GM10248 (cell line): Measurements from ENCODE around the gene ZNF57.
"Not testable (repeated sequence)": the region's sequence is repeated elsewhere in the genome, so short reads cannot be mapped to it uniquely, and the experiment has no call there.

Source experiments
- CTCF ChIA-PET: fragments of 300-600 bp; sonication (Branson Sonifier 250); formaldehyde crosslinking; extraction: SDS; loops from one replicate; lab custom pipeline; 2021; ENCODE audit warnings: antibody characterized with exemption; lab: Yijun Ruan, JAX
- POLR2A ChIA-PET: fragments of 350-650 bp; sonication (Branson Sonifier 250); formaldehyde crosslinking; extraction: SDS; loops from one replicate; lab custom pipeline; 2020; ENCODE audit warnings: antibody characterized with exemption; lab: Yijun Ruan, JAX
- DNase-seq: peaks from one replicate; pipeline ENCODE4 v3.0.0; 2012; ENCODE audit errors: extremely low spot score
- TF ChIP-seq, protein P1 (sequence below): IDR thresholded peaks from 2 replicates; pipeline ENCODE4 v1.5.1; 2012; ENCODE audit warnings: mild to moderate bottlenecking, low read depth; ENCODE audit errors: extremely low read depth, missing control alignments, control extremely low read depth

ZNF57 gene

DNA sequence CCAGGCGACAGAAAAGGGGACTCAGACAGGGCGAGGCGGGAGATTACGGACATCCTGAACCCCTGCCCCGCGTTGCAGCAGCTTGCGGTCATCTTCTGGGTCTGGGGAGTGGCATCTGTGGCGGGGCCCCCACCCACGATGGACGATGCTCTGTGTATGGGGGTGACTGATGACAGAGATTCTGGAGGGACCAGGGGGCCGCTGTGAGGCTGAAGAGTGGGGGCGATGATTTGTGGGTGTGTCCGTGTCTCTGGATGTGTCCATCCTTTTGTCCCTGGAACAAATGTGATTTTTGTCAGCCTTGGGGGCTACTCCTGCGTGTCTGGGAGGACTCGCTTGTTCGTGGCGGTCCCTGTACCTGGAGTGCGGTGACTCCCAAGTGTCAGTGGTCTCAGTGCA is 26.3 kb downstream of the ZNF57 start:
- DNase-seq, result no peak
- ChIA-PET CTCF (interaction anchor here (1.1 kb wide), 1 partner anchor 24 kb away, joined by 3 read pairs; no protein-coding TSS in a partner anchor), POLR2A (no interaction called here)
- TF ChIP-seq, protein P1, sequence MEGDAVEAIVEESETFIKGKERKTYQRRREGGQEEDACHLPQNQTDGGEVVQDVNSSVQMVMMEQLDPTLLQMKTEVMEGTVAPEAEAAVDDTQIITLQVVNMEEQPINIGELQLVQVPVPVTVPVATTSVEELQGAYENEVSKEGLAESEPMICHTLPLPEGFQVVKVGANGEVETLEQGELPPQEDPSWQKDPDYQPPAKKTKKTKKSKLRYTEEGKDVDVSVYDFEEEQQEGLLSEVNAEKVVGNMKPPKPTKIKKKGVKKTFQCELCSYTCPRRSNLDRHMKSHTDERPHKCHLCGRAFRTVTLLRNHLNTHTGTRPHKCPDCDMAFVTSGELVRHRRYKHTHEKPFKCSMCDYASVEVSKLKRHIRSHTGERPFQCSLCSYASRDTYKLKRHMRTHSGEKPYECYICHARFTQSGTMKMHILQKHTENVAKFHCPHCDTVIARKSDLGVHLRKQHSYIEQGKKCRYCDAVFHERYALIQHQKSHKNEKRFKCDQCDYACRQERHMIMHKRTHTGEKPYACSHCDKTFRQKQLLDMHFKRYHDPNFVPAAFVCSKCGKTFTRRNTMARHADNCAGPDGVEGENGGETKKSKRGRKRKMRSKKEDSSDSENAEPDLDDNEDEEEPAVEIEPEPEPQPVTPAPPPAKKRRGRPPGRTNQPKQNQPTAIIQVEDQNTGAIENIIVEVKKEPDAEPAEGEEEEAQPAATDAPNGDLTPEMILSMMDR, result no peak

GRCh38 chr19:2933490-2933910 is 32.8 kb downstream of the ZNF57 start:
- TF ChIP-seq, protein P1, result no peak
- ChIA-PET CTCF (no interaction called here), POLR2A (no interaction called here)
- no peak for DNase-seq

- CTCF ChIA-PET, DNase-seq, POLR2A ChIA-PET: not testable (repeated sequence)
Observed at GRCh38 chr19:2935863-2936262, 35.1 kb downstream of the ZNF57 start.

DNA sequence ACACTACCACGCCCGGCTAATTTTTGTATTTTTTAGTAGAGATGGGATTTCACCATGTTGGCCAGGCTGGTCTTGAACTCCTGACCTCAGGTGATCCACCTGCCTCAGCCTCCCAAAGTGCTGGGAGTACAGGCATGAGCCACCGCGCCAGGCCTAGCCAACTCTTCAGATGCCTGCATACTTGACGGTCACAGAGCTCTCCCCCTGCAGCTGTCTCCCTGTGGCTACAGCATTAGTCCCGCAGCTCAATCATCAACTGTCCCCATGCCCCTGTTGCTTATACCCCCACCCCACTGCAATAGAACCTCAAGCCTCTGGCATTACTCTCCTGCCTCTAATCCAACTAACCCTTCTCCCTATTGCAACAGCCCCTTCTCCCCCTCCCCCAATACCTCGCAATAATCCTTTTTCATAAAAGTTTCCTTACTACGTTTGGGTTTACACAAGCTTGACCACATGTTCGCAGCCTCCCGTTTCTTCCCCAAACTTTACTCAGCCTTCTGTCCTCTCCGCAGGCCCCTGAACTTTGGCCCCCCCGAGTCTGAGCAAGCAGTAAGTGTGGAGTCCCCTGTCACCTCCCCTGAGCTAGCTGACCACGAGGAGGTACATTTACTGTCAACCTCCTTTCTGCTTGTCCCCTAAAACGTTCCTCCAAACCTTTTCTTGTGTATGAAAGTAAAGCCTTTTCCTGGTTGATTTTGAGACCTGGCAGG is 42.4 kb downstream of the ZNF57 start:
- ChIA-PET CTCF (interaction anchor here (1.6 to 1.8 kb wide), 2 partner anchors 133 to 295 kb away, joined by 3 read pairs; no protein-coding TSS in a partner anchor), POLR2A (interaction anchor here (0.7 kb wide), 1 partner anchor 32 kb away, joined by 5 read pairs; no protein-coding TSS in a partner anchor)
- no peak for DNase-seq
- TF ChIP-seq, protein P1, result no peak

DNA sequence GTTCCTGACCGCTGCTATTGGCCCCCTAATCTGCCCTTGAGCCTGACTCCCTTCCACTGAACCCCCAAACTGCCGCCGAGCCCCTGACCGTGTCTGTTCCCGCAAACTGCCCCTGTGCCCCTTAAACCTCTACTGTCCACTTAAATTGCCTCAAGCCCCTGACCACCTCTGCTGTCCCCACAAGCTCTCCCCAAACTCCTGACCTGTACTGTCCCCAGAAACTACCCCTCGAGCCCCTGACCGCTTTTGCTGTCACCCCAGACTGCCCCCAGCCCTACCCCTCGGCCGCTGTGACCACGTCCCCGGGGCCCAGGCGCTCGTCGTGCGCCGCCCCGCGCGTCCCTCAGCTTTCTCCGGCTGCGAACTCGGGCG is 43.7 kb downstream of the ZNF57 start:
- TF ChIP-seq, protein P1, result no peak
- ChIA-PET POLR2A (interaction anchor here (0.6 kb wide), 1 partner anchor 95 kb away, joined by 5 read pairs; no protein-coding TSS in a partner anchor), CTCF (no interaction called here)
- no peak for DNase-seq

DNA sequence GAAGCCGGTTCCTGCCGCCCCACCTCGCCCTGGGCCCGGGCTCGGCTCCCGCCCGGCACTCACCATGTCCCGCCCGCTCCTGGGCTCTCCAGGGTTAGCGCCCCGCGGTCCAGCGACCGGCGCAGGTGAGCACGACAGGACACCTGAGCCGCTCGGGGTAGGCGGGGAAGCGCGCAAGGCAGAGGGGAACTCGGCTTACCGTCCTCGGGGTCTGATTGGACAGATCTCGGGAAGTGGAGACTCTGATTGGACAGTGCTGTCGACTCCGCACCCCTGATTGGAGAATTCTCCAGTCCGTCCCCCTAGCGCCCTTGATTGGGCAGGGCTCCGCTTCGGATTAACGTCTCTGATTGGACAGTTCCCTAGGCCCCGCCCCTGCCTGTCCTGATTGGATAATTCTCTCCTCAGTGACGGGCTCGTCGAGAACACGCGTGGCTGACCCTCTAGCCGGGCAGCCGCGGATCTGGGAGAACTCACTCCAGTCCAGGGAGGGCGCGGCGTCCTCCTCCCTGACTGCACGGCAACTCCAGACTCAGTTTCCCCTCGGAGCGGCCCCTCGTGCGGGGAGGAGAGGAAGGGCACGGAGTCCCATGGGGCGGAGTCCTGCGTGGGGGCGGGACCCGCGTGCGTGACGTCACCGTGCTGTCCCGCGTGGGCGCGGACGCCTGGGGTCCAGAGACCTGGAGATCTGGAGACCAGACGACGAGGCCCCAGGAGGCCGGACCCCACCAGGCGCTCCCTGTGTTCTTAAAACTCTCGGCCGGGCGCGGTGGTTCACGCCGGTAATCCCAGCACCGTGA is 44.2 kb downstream of the ZNF57 start, which contains the start of gene ZNF77:
TSS of gene ZNF77 (minus strand) at position 197 of the 800 bp plus-strand sequence. CDS start at position 66, 131 bp downstream.
- ChIA-PET POLR2A (interaction anchor here (0.6 kb wide), 1 partner anchor 94 kb away, joined by 5 read pairs; no protein-coding TSS in a partner anchor), CTCF (no interaction called here)
- DNase-seq, result peak; percentile 100
- TF ChIP-seq, protein P1, result no peak

GRCh38 chr19:2945575-2946184 is 45.0 kb downstream of the ZNF57 start:
- POLR2A ChIA-PET, result no interaction called here
- CTCF ChIA-PET, result no interaction called here
- TF ChIP-seq, protein P1, result no peak
- no peak for DNase-seq
